RWPE1 (cell line): ENCODE measurements around the gene EIF4A3.

Experiments used
- CTCF ChIA-PET: fragments of 350-600 bp; sonication (Branson Sonifier 250); formaldehyde crosslinking; extraction: SDS; loops from one replicate; lab custom pipeline; 2021; lab: Yijun Ruan, JAX
- POLR2A ChIA-PET: fragments of 400-600 bp; formaldehyde crosslinking; extraction: SDS; loops from one replicate; lab custom pipeline; 2020; ENCODE audit warnings: antibody characterized with exemption; ENCODE audit not compliant: low non-redundant PET; lab: Yijun Ruan, JAX
- DNase-seq: peaks from one replicate; pipeline ENCODE4 v3.0.0; 2012; ENCODE audit warnings: low spot score
- H3K27ac ChIP-seq: fragments of 450-650 bp; 2 replicates; pipeline ENCODE4 v1.5.1; 2017
- CTCF ChIP-seq: fragments of 450-650 bp; conservative IDR thresholded peaks from 2 replicates; pipeline ENCODE4 v1.5.1; 2017; ENCODE audit warnings: low read depth, mild to moderate bottlenecking

The EIF4A3 gene

GRCh38 chr17:80137131-80137530 lies 9.8 kb downstream of the EIF4A3 start:
- TF ChIP-seq CTCF, result no peak
- POLR2A ChIA-PET, result no interaction called here
- no peak for DNase-seq
- CTCF ChIA-PET, result interaction anchor here (0.6 kb wide), 1 partner anchor 11 kb away, joined by 3 read pairs; no protein-coding TSS in a partner anchor
- no peak overlapping the region for H3K27ac ChIP-seq

GRCh38 chr17:80133626-80133970 lies 13.3 kb downstream of the EIF4A3 start:
- DNase-seq, result no peak
- no peak for TF ChIP-seq CTCF
- ChIA-PET POLR2A (no interaction called here), CTCF (interaction anchor here (0.6 to 0.7 kb wide), 2 partner anchors 12 to 1779 kb away, joined by 3 read pairs; no protein-coding TSS in a partner anchor)
- H3K27ac ChIP-seq, result peak overlapping the region; percentile 12; the same call in 1 of the 2 replicates

- TF ChIP-seq CTCF, result no peak
- DNase-seq, result no peak
- peak overlapping the region; percentile 12; the same call in 1 of the 2 replicates for H3K27ac ChIP-seq
- CTCF ChIA-PET, result interaction anchor here (0.6 to 1.0 kb wide), 3 partner anchors 13 to 1778 kb away, joined by 3 to 4 read pairs (median 3); no protein-coding TSS in a partner anchor
- POLR2A ChIA-PET, result interaction anchor here (0.6 kb wide), 1 partner anchor 35 kb away, joined by 6 read pairs; no protein-coding TSS in a partner anchor
Observed at GRCh38 chr17:80132906-80133625, 13.9 kb downstream of the EIF4A3 start.

DNA sequence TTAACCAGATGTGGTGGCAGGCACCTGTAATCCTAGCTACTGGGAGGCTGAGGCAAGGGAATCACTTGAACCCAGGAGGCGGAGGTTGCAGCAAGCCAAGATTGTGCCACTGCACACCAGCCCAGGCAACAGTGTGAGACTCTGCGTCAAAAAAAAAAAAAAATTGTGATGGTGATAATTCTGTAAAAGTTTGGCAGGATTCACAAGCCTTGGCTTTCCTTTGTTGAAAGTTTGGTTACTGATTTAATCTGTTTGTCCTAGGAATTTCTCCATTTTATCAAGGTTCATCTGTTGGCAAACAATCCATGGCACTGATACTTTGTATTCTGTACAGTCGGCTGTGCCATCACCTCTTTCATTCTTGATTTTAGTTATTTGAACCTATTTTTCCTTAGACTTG lies 15.9 kb downstream of the EIF4A3 start:
- no peak overlapping the region for H3K27ac ChIP-seq
- no peak for TF ChIP-seq CTCF
- POLR2A ChIA-PET, result no interaction called here
- no peak for DNase-seq
- CTCF ChIA-PET, result no interaction called here

DNA sequence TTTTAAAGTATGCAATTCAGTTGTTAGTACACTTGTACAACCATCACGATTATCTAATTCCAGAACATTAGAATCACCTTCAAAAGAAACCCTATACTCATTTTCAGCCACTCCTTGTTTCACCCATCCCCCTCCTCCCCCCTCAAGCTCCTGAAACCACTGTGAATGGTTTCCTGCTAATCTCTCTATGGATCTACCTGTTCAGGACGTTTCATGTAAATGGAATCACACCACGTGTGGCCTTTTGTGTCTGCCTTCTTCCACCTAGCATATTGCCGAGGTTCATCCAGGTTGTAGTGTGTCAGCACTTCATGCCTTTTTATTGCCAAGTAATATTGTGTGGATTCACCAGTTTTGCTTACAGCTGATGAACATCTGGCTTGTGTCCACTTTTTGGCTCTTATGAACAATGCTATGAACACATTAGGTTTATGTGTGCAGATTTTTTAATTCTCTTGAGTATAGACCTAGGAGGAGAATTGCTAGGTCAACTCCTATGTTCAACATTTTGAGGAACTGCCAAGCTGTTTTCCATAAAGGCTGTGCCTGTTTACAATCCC lies 17.8 kb downstream of the EIF4A3 start:
- ChIA-PET POLR2A (no interaction called here), CTCF (no interaction called here)
- no peak overlapping the region for H3K27ac ChIP-seq
- TF ChIP-seq CTCF, result no peak
- DNase-seq, result no peak

DNA sequence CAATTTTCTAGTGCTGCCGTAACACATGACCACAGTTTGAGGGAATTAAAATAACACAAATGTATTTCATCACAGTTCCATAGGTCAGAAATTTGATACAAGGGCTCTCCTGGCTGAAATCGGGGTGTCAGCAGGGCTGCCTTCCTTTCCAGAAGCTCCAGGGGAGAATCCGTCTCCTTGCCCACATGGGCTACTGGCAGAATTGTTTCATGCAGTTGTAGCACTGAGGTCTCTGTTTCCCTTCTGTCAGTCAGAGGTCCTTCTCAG lies 20.5 kb downstream of the EIF4A3 start:
- no peak for DNase-seq
- ChIA-PET CTCF (no interaction called here), POLR2A (no interaction called here)
- no peak for TF ChIP-seq CTCF
- no peak overlapping the region for H3K27ac ChIP-seq
